ENCODE measurements around the gene CRY1.

The CRY1 gene

GRCh38 chr12:107101651-107102050 lies 8.3 kb upstream of the CRY1 start:
- no peak overlapping the region for H3K4me3 Mint-ChIP-seq
- no peak overlapping the region for H3K27ac Mint-ChIP-seq
- H3K36me3 Mint-ChIP-seq (ENCODE audit: low read depth) = no peaks in the 10 kb centered on the region
- H3K9me3 Mint-ChIP-seq = no peaks in the 10 kb centered on the region
- H3K4me1 Mint-ChIP-seq (ENCODE audit: low read depth) = no peaks in the 10 kb centered on the region
- H3K27me3 Mint-ChIP-seq = peaks cover 15% of the 10 kb centered on the region
- intact Hi-C loops (cut with micrococcal nuclease) = no loop called here

GRCh38 chr12:107099917-107100316 lies 6.6 kb upstream of the CRY1 start:
- Mint-ChIP-seq H3K36me3 (ENCODE audit: low read depth) (no peaks in the 10 kb centered on the region), H3K4me3 (no peak overlapping the region), H3K4me1 (ENCODE audit: low read depth) (no peaks in the 10 kb centered on the region), H3K27ac (no peak overlapping the region), H3K27me3 (peaks cover 11% of the 10 kb centered on the region), H3K9me3 (peaks cover 11% of the 10 kb centered on the region)
- intact Hi-C loops (cut with micrococcal nuclease) = loop anchor here (10.0 kb wide), 1 partner anchor 145 kb away; the partner anchor contains the start of gene TMEM263

- no peaks in the 10 kb centered on the region for H3K36me3 Mint-ChIP-seq (ENCODE audit: low read depth)
Measured at GRCh38 chr12:107096571-107096970, 3.2 kb upstream of the CRY1 start.

GRCh38 chr12:107094183-107094448 lies 767 bp upstream of the CRY1 start:
- intact Hi-C loops (cut with micrococcal nuclease) = loop anchor here (5.0 to 10.0 kb wide), 3 partner anchors 139 to 737 kb away; partner anchors contain the start of genes POLR3B, RIC8B and TMEM263
- Mint-ChIP-seq H3K27ac (no peak overlapping the region), H3K4me3 (no peak overlapping the region), H3K9me3 (peaks cover 11% of the 10 kb centered on the region), H3K36me3 (ENCODE audit: low read depth) (no peaks in the 10 kb centered on the region), H3K27me3 (peaks cover 6% of the 10 kb centered on the region), H3K4me1 (ENCODE audit: low read depth) (peaks cover 7% of the 10 kb centered on the region)

More at GRCh38 chr12:107096571-107096970, 3.2 kb upstream of the CRY1 start:
- Mint-ChIP-seq H3K27ac (no peak overlapping the region), H3K27me3 (peaks cover 9% of the 10 kb centered on the region), H3K9me3 (peaks cover 11% of the 10 kb centered on the region), H3K4me3 (no peak overlapping the region), H3K4me1 (ENCODE audit: low read depth) (peaks cover 7% of the 10 kb centered on the region)
- intact Hi-C loops (cut with micrococcal nuclease) = loop anchor here (10.0 kb wide), 1 partner anchor 142 kb away; the partner anchor contains the start of gene TMEM263

GRCh38 chr12:107092669-107093416 lies 506 bp downstream of the CRY1 start:
- H3K4me1 Mint-ChIP-seq (ENCODE audit: low read depth) = peaks cover 7% of the 10 kb centered on the region
- no peak overlapping the region for H3K4me3 Mint-ChIP-seq
- intact Hi-C loops (cut with micrococcal nuclease) = loop anchor here (2.0 to 10.0 kb wide), 4 partner anchors 106 to 736 kb away; partner anchors contain the start of genes MTERF2, POLR3B, RIC8B and TMEM263
- H3K27me3 Mint-ChIP-seq = peaks cover 3% of the 10 kb centered on the region
- H3K9me3 Mint-ChIP-seq = peaks cover 11% of the 10 kb centered on the region
- no peak overlapping the region for H3K27ac Mint-ChIP-seq
- no peaks in the 10 kb centered on the region for H3K36me3 Mint-ChIP-seq (ENCODE audit: low read depth)

GRCh38 chr12:107091989-107092641 lies 1.2 kb downstream of the CRY1 start:
- peaks cover 7% of the 10 kb centered on the region for H3K4me1 Mint-ChIP-seq (ENCODE audit: low read depth)
- H3K4me3 Mint-ChIP-seq = no peak overlapping the region
- intact Hi-C loops (cut with micrococcal nuclease) = loop anchor here (2.0 to 10.0 kb wide), 4 partner anchors 105 to 735 kb away; partner anchors contain the start of genes MTERF2, POLR3B, RIC8B and TMEM263
- no peak overlapping the region for H3K27ac Mint-ChIP-seq
- no peaks in the 10 kb centered on the region for H3K36me3 Mint-ChIP-seq (ENCODE audit: low read depth)
- peaks cover 11% of the 10 kb centered on the region for H3K9me3 Mint-ChIP-seq
- H3K27me3 Mint-ChIP-seq = no peaks in the 10 kb centered on the region

- H3K27me3 Mint-ChIP-seq = no peaks in the 10 kb centered on the region
- intact Hi-C loops (cut with micrococcal nuclease) = loop anchor here (5.0 to 10.0 kb wide), 3 partner anchors 137 to 734 kb away; partner anchors contain the start of genes POLR3B, RIC8B and TMEM263
- H3K4me1 Mint-ChIP-seq (ENCODE audit: low read depth) = peaks cover 7% of the 10 kb centered on the region
- H3K4me3 Mint-ChIP-seq = no peak overlapping the region
- peaks cover 9% of the 10 kb centered on the region for H3K9me3 Mint-ChIP-seq
- H3K36me3 Mint-ChIP-seq (ENCODE audit: low read depth) = no peaks in the 10 kb centered on the region
- H3K27ac Mint-ChIP-seq = no peak overlapping the region
Measured at GRCh38 chr12:107091381-107091780, 2.0 kb downstream of the CRY1 start.

- Mint-ChIP-seq H3K4me3 (no peak overlapping the region), H3K27ac (no peak overlapping the region), H3K36me3 (ENCODE audit: low read depth) (no peaks in the 10 kb centered on the region), H3K9me3 (peaks cover 2% of the 10 kb centered on the region), H3K4me1 (ENCODE audit: low read depth) (peaks cover 7% of the 10 kb centered on the region), H3K27me3 (no peaks in the 10 kb centered on the region)
- intact Hi-C loops (cut with micrococcal nuclease) = loop anchor here (5.0 to 10.0 kb wide), 3 partner anchors 136 to 733 kb away; partner anchors contain the start of genes POLR3B, RIC8B and TMEM263
Measured at GRCh38 chr12:107090711-107091110, 2.6 kb downstream of the CRY1 start.

- intact Hi-C loops (cut with micrococcal nuclease) = no loop called here
- H3K4me1 Mint-ChIP-seq (ENCODE audit: low read depth) = peaks cover 1% of the 10 kb centered on the region
- H3K27ac Mint-ChIP-seq = no peak overlapping the region
- H3K36me3 Mint-ChIP-seq (ENCODE audit: low read depth) = no peaks in the 10 kb centered on the region
- no peak overlapping the region for H3K4me3 Mint-ChIP-seq
- H3K27me3 Mint-ChIP-seq = no peaks in the 10 kb centered on the region
- H3K9me3 Mint-ChIP-seq = no peaks in the 10 kb centered on the region
Measured at GRCh38 chr12:107088912-107089311, 4.4 kb downstream of the CRY1 start.

GRCh38 chr12:107086314-107086713 lies 7.0 kb downstream of the CRY1 start:
- Mint-ChIP-seq H3K4me3 (no peak overlapping the region), H3K27ac (no peak overlapping the region), H3K27me3 (peaks cover 2% of the 10 kb centered on the region), H3K9me3 (peaks cover 9% of the 10 kb centered on the region), H3K4me1 (ENCODE audit: low read depth) (no peaks in the 10 kb centered on the region), H3K36me3 (ENCODE audit: low read depth) (no peaks in the 10 kb centered on the region)
- intact Hi-C loops (cut with micrococcal nuclease) = no loop called here

GRCh38 chr12:107081778-107082177 lies 11.6 kb downstream of the CRY1 start:
- no peaks in the 10 kb centered on the region for H3K4me1 Mint-ChIP-seq (ENCODE audit: low read depth)
- intact Hi-C loops (cut with micrococcal nuclease) = no loop called here

GRCh38 chr12:107080299-107080698 lies 13.1 kb downstream of the CRY1 start:
- intact Hi-C loops (cut with micrococcal nuclease) = no loop called here
- peaks cover 2% of the 10 kb centered on the region for H3K27me3 Mint-ChIP-seq
- no peak overlapping the region for H3K4me3 Mint-ChIP-seq
- no peak overlapping the region for H3K27ac Mint-ChIP-seq
- no peaks in the 10 kb centered on the region for H3K36me3 Mint-ChIP-seq (ENCODE audit: low read depth)
- peaks cover 9% of the 10 kb centered on the region for H3K9me3 Mint-ChIP-seq
- H3K4me1 Mint-ChIP-seq (ENCODE audit: low read depth) = no peaks in the 10 kb centered on the region

More at GRCh38 chr12:107081778-107082177, 11.6 kb downstream of the CRY1 start:
- Mint-ChIP-seq H3K9me3 (peaks cover 9% of the 10 kb centered on the region), H3K27me3 (peaks cover 2% of the 10 kb centered on the region), H3K4me3 (no peak overlapping the region), H3K36me3 (ENCODE audit: low read depth) (no peaks in the 10 kb centered on the region), H3K27ac (no peak overlapping the region)

- intact Hi-C loops (cut with micrococcal nuclease) = no loop called here
- Mint-ChIP-seq H3K4me3 (no peak overlapping the region), H3K36me3 (ENCODE audit: low read depth) (no peaks in the 10 kb centered on the region), H3K27me3 (peaks cover 2% of the 10 kb centered on the region), H3K9me3 (peaks cover 9% of the 10 kb centered on the region), H3K4me1 (ENCODE audit: low read depth) (no peaks in the 10 kb centered on the region), H3K27ac (no peak overlapping the region)
Measured at GRCh38 chr12:107079172-107080011, 14.0 kb downstream of the CRY1 start.

Data from dendritic cell treated with granulocyte-macrophage colony-stimulating factor and Interleukin-4, amounts not matched to agents 40 ng/mL and 50 ng/mL, for 4 days (primary cell).